Measurements from ENCODE around the gene RBSN.

The RBSN gene

DNA sequence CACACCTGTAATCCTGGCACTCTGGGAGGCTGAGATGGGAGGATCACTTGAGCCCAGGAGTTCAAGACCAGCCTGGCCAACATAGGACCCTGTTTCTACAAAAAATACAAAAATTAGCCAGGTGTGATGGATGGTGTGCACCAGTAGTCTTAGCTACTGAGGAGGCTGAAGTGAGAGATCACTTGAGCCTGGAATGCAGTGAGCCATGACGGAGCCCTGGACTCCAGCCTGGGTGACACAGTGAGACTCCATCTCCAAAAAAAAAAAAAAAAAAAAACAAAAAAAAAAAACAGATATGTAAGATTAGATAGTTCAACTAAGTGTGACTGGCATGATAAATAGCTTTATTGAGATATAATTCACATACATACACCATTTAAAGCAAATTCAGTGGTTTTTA, 9.7 kb downstream of the RBSN start:
- intact Hi-C loops (cut with DNase I; ENCODE audit: low total_unique reads), result no loop called here
- no peak for DNase-seq
- H3K27ac ChIP-seq, result no peak overlapping the region
- H3K36me3 ChIP-seq, result peaks cover 52 to 86% (median 66%) of the 10 kb centered on the region in 3 donors
- TF ChIP-seq CTCF (IDR thresholded peaks at IDR 0.05), result no peak
- peaks cover 0 to 17% (median 11%) of the 10 kb centered on the region in 4 donors for H3K4me1 ChIP-seq
- H3K27me3 ChIP-seq, result no peaks in the 10 kb centered on the region
- no peaks in the 10 kb centered on the region for H3K9me3 ChIP-seq
- no peak overlapping the region for H3K4me3 ChIP-seq

DNA sequence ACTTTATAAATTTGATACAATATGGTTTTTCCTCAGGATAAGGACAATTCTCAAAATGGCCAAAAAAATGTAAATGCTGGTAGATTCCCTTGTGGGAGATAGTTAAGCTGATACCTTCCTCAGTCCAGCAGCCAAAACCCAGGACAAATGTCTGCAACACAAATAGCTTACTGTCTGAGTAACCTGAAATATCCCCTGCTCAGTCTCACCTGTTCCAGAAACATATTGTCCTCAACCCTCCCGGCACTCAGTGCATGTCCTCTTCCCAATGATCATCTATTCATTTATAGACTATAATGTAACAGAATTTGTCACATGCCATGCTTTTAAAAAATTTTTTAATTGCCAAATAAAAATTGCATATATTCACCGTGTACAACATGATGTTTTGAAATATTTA, 12.2 kb downstream of the RBSN start:
- no peaks in the 10 kb centered on the region for H3K9me3 ChIP-seq
- no peak for TF ChIP-seq CTCF (IDR thresholded peaks at IDR 0.05)
- H3K27ac ChIP-seq, result no peak overlapping the region
- no peaks in the 10 kb centered on the region for H3K4me1 ChIP-seq
- H3K4me3 ChIP-seq, result no peak overlapping the region
- H3K36me3 ChIP-seq, result peaks cover 76 to 94% (median 83%) of the 10 kb centered on the region in 3 donors
- intact Hi-C loops (cut with DNase I; ENCODE audit: low total_unique reads), result no loop called here
- DNase-seq, result no peak
- no peaks in the 10 kb centered on the region for H3K27me3 ChIP-seq

DNA sequence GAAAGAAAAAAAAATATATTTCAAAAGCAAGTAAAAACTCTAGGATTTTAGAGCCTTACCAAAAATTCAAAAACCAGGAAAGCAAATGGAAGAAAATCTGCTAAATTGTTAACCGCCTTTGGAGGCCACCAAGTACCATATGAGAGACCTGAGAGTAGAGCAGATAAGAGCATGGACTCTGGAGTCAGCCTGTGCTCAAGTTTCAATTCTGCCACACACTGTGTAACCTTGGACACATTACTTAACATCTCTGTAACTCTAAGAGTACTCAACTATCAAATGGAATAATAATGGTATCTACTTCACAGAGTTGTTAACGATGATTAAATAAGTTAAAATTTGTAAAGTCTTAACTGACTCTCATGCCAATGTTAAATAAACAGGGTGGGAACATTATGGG, 12.7 kb downstream of the RBSN start:
- no peaks in the 10 kb centered on the region for H3K9me3 ChIP-seq
- no peak for DNase-seq
- no peak for TF ChIP-seq CTCF (IDR thresholded peaks at IDR 0.05)
- no peak overlapping the region for H3K27ac ChIP-seq
- intact Hi-C loops (cut with DNase I; ENCODE audit: low total_unique reads), result no loop called here
- H3K4me1 ChIP-seq, result no peaks in the 10 kb centered on the region
- peaks cover 76 to 94% (median 83%) of the 10 kb centered on the region in 3 donors for H3K36me3 ChIP-seq
- H3K4me3 ChIP-seq, result no peak overlapping the region
- H3K27me3 ChIP-seq, result no peaks in the 10 kb centered on the region

- Histone ChIP-seq H3K36me3 (peaks cover 74 to 97% (median 87%) of the 10 kb centered on the region in 3 donors), H3K4me3 (no peak overlapping the region), H3K27ac (no peak overlapping the region), H3K4me1 (no peaks in the 10 kb centered on the region), H3K9me3 (no peaks in the 10 kb centered on the region), H3K27me3 (no peaks in the 10 kb centered on the region)
- intact Hi-C loops (cut with DNase I; ENCODE audit: low total_unique reads), result no loop called here
- no peak for DNase-seq
- no peak for TF ChIP-seq CTCF (IDR thresholded peaks at IDR 0.05)
These were observed 15.7 kb downstream of the RBSN start for GRCh38 chr3:15083252-15083651.

DNA sequence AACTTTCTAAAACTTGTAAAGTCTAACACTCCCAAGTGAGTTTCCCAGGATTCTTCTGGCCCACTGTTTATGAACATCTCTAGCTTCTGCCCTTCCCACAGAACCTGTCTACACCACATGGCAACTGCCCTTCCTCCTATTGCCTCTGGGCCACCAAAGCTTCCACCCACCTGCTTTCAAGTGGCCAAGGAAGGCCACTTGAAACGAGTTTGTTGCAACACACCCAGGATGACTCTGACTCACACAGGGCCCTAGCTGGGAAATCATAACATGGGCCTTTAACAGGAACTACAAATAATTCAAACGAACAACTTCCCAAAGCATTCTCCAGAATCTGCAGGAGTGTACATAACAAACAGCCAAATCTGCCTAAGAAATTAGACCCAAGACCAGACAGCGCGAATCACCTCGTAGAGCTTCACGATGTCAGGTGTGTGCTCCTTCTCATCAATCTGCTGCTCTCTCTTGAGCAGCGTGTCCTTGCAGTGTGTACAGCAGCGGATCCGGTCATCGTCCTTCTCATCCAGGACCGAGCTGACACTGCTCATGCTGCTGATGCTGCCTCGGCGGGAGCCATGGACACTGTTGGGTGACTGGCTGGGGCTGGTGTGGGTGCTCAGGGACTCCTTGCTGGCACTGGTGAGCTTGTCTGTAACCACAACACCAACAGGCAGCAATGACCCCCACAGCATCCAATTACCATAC, 16.8 kb downstream of the RBSN start:
- intact Hi-C loops (cut with DNase I; ENCODE audit: low total_unique reads), result no loop called here
- Histone ChIP-seq H3K4me1 (no peaks in the 10 kb centered on the region), H3K36me3 (peaks cover 82 to 97% (median 87%) of the 10 kb centered on the region in 3 donors), H3K4me3 (no peak overlapping the region), H3K27ac (no peak overlapping the region), H3K9me3 (no peaks in the 10 kb centered on the region), H3K27me3 (no peaks in the 10 kb centered on the region)
- DNase-seq, result no peak
- no peak for TF ChIP-seq CTCF (IDR thresholded peaks at IDR 0.05)
